Measurements from ENCODE around the gene NDRG2. TPM values are rescaled to one million over a fixed set of nuclear protein-coding genes. Genes with fewer than 3 reads are reported as not detected.
"Not testable (repeated sequence)": the region's sequence is repeated elsewhere in the genome, so short reads cannot be mapped to it uniquely, and the experiment has no call there.

Gene NDRG2
- polyA plus RNA-seq, 3 donors, result 61.2 to 335 (median 162) TPM

- 70 to 77% (median 71%) methylated on average over 8 of the region's 8 CpGs for WGBS, 3 donors
- H3K27ac ChIP-seq (ENCODE audit: low read depth, low read length), result no peak within 1 kb of the TSS
Measured at GRCh38 chr14:21057803-21058675, 33.2 kb upstream of the NDRG2 start, which contains the start of gene RNASE8. Gene RNASE8 (plus strand): TSS chr14:21057822. CDS start chr14:21057893, 71 bp downstream.

- 73 to 79% (median 77%) methylated on average over 10 of the region's 10 CpGs for WGBS, 3 donors
- H3K27ac ChIP-seq (ENCODE audit: low read depth, low read length), result no peak overlapping the region
Measured at GRCh38 chr14:21056520-21057163, 31.8 kb upstream of the NDRG2 start.

- WGBS, 3 donors, result 36 to 74% (median 62%) methylated on average over 5 of the region's 5 CpGs
- H3K27ac ChIP-seq (ENCODE audit: low read depth, low read length), result no peak overlapping the region
Measured at GRCh38 chr14:21055432-21056117, 30.7 kb upstream of the NDRG2 start.

- WGBS, 3 donors, result 63 to 78% (median 71%) methylated on average over 4 of the region's 4 CpGs
- no peak overlapping the region for H3K27ac ChIP-seq (ENCODE audit: low read depth, low read length)
Measured at GRCh38 chr14:21054768-21055145, 29.9 kb upstream of the NDRG2 start.

GRCh38 chr14:21054123-21054767 is 29.4 kb upstream of the NDRG2 start:
- H3K27ac ChIP-seq (ENCODE audit: low read depth, low read length), result no peak overlapping the region
- WGBS, 3 donors, result 31 to 71% (median 71%) methylated on average over 3 of the region's 3 CpGs

GRCh38 chr14:21053184-21054122 is 28.6 kb upstream of the NDRG2 start:
- WGBS, 3 donors, result 86 to 93% (median 92%) methylated on average over 20 of the region's 20 CpGs
- no peak overlapping the region for H3K27ac ChIP-seq (ENCODE audit: low read depth, low read length)

GRCh38 chr14:21050597-21050996 is 25.7 kb upstream of the NDRG2 start:
- H3K27ac ChIP-seq (ENCODE audit: low read depth, low read length), result no peak overlapping the region
- WGBS, 3 donors, result 57 to 72% (median 58%) methylated on average over 3 of the region's 3 CpGs

GRCh38 chr14:21049271-21049673 is 24.4 kb upstream of the NDRG2 start:
- 79 to 87% (median 82%) methylated on average over 3 of the region's 3 CpGs for WGBS, 3 donors
- H3K27ac ChIP-seq (ENCODE audit: low read depth, low read length), result no peak overlapping the region

GRCh38 chr14:21048638-21049037 is 23.8 kb upstream of the NDRG2 start:
- 47 to 73% (median 66%) methylated on average over 2 of the region's 2 CpGs for WGBS, 3 donors
- H3K27ac ChIP-seq (ENCODE audit: low read depth, low read length), result no peak overlapping the region

GRCh38 chr14:21047378-21047781 is 22.5 kb upstream of the NDRG2 start:
- no peak overlapping the region for H3K27ac ChIP-seq (ENCODE audit: low read depth, low read length)
- WGBS, 3 donors, result 40 to 77% (median 68%) methylated on average over 2 of the region's 2 CpGs

- no peak overlapping the region for H3K27ac ChIP-seq (ENCODE audit: low read depth, low read length)
- WGBS, 3 donors, result 26 to 37% (median 27%) methylated on average over 6 of the region's 6 CpGs
Measured at GRCh38 chr14:21043974-21044618, 19.2 kb upstream of the NDRG2 start.

- no peak overlapping the region for H3K27ac ChIP-seq (ENCODE audit: low read depth, low read length)
- 3 to 44% (median 43%) methylated on average over 2 of the region's 2 CpGs for WGBS, 3 donors
Measured at GRCh38 chr14:21043387-21043973, 18.6 kb upstream of the NDRG2 start.

- WGBS, 3 donors, result 43 to 56% (median 53%) methylated on average over 8 of the region's 8 CpGs
- H3K27ac ChIP-seq (ENCODE audit: low read depth, low read length), result no peak overlapping the region
Measured at GRCh38 chr14:21042918-21043317, 18.1 kb upstream of the NDRG2 start.

GRCh38 chr14:21041676-21042433 is 17.0 kb upstream of the NDRG2 start, which contains the start of gene RNASE7:
Gene RNASE7 (plus strand): TSS chr14:21042362. CDS start chr14:21042993, 631 bp downstream.
- H3K27ac ChIP-seq (ENCODE audit: low read depth, low read length), result no peak within 1 kb of the TSS
- 66 to 78% (median 75%) methylated on average over 11 of the region's 11 CpGs for WGBS, 3 donors

GRCh38 chr14:21040941-21041340 is 16.1 kb upstream of the NDRG2 start:
- 76 to 83% (median 80%) methylated on average over 3 of the region's 3 CpGs for whole genome bisulfite sequencing, 3 donors

GRCh38 chr14:21040370-21040925 is 15.6 kb upstream of the NDRG2 start:
- H3K27ac ChIP-seq (ENCODE audit: low read depth, low read length), result no peak overlapping the region
- WGBS, 3 donors, result 68 to 75% (median 75%) methylated on average over 8 of the region's 8 CpGs

More at GRCh38 chr14:21040941-21041340, 16.1 kb upstream of the NDRG2 start:
- not testable (repeated sequence) for H3K27ac ChIP-seq (ENCODE audit: low read depth, low read length)

Data from adipose tissue (tissue), 3 donors.